HepG2 (cell line): Measurements from ENCODE around the gene CDKN3. TPM values are rescaled to one million over a fixed set of nuclear protein-coding genes. Genes with fewer than 3 reads are reported as not detected.
A peak's percentile ranks its signal among the peaks of the same experiment; 100 is the strongest.

Experiments
- DMAP1 ChIP-seq: IDR thresholded peaks from 2 replicates; pipeline ENCODE4 v1.6.1; 2016
- MXI1 ChIP-seq: IDR thresholded peaks from 3 replicates; pipeline ENCODE4 v1.6.1; 2012; ENCODE audit warnings: low read depth, low read length, inconsistent platforms, borderline replicate concordance
- RAD21 ChIP-seq: fragments of 450-650 bp; formaldehyde crosslinking; IDR thresholded peaks from 2 replicates; pipeline ENCODE4 v1.5.0; 2020; ENCODE audit warnings: mild to moderate bottlenecking
- ZNF17 ChIP-seq: sonication (generic); formaldehyde crosslinking; IDR thresholded peaks from 2 replicates; pipeline ENCODE4 v1.5.0; 2020; ENCODE audit warnings: mild to moderate bottlenecking, missing genetic modification reagents
- ZNF317 ChIP-seq: sonication (generic); formaldehyde crosslinking; IDR thresholded peaks from 2 replicates; pipeline ENCODE4 v1.5.0; 2020; ENCODE audit warnings: mild to moderate bottlenecking, missing genetic modification reagents
- ZNF720 ChIP-seq: sonication (generic); formaldehyde crosslinking; IDR thresholded peaks from 2 replicates; pipeline ENCODE4 v1.4.0; 2020; ENCODE audit warnings: missing genetic modification reagents
- polyA plus RNA-seq, 8 experiments: library from polyadenylated mRNA; depleted of rRNA in 3 of 8; stranded (reverse) in 7 of 8; unstranded in 1 of 8; fragments of >200 nt; fragmentation: Illumina TruSeq in 4 of 8; extraction: Trizol in 4 of 8; gene quantifications; 2 replicates each; pipeline versions ENCODE4 v1.2.1 to v1.2.3, GENCODE V29; 2011 to 2016; ENCODE audit warnings: low read depth in 4 of 8, missing spikeins in 1 of 8, mixed read lengths in 1 of 8; ENCODE audit not compliant: insufficient read depth in 1 of 8
- total RNA-seq, 5 experiments: library from RNA; depleted of rRNA; stranded (reverse); fragments of >200 nt; fragmentation: Illumina TruSeq; extraction: Trizol; gene quantifications; 2 replicates each; pipeline ENCODE4 v1.2.3, GENCODE V29; 2016; ENCODE audit warnings: low read depth in 1 of 5
- TF ChIP-seq, protein P1 (sequence below): IDR thresholded peaks from 2 replicates; pipeline ENCODE4 v1.6.1; 2012; ENCODE audit warnings: low read depth, low read length, improper control_type of control experiment
- TF ChIP-seq, protein P2 (sequence below): sonication (generic); formaldehyde crosslinking; IDR thresholded peaks from 2 replicates; pipeline ENCODE4 v1.5.0; 2020; ENCODE audit warnings: missing genetic modification reagents
- TF ChIP-seq, protein P3 (sequence below): sonication (generic); formaldehyde crosslinking; IDR thresholded peaks from 2 replicates; pipeline ENCODE4 v1.8.1; 2023; ENCODE audit warnings: mild to moderate bottlenecking, inconsistent platforms, moderate library complexity, missing genetic modification reagents, borderline replicate concordance
- TF ChIP-seq, protein P4 (sequence below): sonication (generic); formaldehyde crosslinking; IDR thresholded peaks from 2 replicates; pipeline ENCODE4 v1.5.0; 2020; ENCODE audit warnings: mild to moderate bottlenecking, missing genetic modification reagents, borderline replicate concordance
- TF ChIP-seq, protein P5 (sequence below): sonication (generic); formaldehyde crosslinking; IDR thresholded peaks from 2 replicates; pipeline ENCODE4 v1.8.1; 2023; ENCODE audit warnings: mild to moderate bottlenecking, missing genetic modification reagents
- TF ChIP-seq, protein P6 (sequence below): sonication (generic); formaldehyde crosslinking; IDR thresholded peaks from 2 replicates; pipeline ENCODE4 v1.4.0; 2020; ENCODE audit warnings: mild to moderate bottlenecking, missing genetic modification reagents

CDKN3 gene
- total and polyA plus RNA-seq, 2 of the 13 experiments (the other 11 are each of a cell fraction or from before 2014, with no cell fraction given): 63.0 to 88.9 TPM

DNA sequence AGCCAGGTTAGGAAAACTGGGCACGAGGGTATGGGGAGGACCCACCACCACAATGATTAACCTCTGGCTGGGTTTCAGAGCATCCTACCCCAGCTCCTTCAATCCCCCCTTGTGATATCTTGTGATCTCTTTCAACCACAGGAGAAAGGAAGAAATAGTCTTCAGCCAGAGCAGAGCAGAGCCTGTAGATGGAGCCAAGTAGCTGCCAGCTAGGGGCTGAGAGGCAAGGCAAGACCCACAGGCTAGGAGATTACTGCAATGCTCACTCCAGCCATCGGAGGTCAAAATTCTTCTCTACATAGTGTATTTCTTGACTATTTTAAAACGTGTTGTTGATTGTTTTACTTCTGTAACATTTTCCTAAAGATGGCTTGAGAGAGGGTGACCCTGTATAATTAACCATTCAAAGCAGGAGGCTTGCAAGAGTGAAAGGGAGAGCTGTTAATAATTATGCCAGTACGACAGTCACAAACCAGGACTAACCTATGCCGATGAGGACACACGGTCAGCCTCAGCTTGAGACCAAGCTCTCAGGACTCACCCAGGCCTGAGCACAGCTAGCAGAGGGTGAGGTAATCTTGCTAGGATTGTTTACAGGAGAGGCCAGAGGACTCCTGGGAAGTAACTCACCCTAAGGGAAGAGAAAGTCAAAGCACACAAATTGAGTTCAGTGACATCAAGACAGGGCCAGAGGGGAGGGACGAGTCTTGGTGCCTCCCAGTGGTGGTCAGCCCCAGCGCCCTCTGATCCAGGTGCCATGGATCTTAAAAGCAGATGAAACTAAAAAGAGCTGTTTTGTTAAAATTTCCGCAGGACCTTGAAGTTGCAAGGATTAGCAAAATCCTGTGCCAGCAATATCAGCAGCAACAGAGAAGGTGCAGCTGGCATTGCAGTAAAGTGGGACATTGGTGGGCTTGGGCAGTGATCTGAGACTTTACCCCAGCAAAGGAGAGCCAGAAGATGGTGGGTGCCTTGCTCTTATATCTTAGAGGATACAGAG lies 29.8 kb upstream of the CDKN3 start (continued):
- TF ChIP-seq, protein P1, sequence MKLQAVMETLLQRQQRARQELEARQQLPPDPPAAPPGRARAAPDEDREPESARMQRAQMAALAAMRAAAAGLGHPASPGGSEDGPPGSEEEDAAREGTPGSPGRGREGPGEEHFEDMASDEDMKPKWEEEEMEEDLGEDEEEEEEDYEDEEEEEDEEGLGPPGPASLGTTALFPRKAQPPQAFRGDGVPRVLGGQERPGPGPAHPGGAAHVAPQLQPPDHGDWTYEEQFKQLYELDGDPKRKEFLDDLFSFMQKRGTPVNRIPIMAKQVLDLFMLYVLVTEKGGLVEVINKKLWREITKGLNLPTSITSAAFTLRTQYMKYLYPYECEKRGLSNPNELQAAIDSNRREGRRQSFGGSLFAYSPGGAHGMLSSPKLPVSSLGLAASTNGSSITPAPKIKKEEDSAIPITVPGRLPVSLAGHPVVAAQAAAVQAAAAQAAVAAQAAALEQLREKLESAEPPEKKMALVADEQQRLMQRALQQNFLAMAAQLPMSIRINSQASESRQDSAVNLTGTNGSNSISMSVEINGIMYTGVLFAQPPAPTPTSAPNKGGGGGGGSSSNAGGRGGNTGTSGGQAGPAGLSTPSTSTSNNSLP: 0 out of 2 replicates have a peak, but pooled peaks have one; percentile 18
- TF ChIP-seq, protein P2, sequence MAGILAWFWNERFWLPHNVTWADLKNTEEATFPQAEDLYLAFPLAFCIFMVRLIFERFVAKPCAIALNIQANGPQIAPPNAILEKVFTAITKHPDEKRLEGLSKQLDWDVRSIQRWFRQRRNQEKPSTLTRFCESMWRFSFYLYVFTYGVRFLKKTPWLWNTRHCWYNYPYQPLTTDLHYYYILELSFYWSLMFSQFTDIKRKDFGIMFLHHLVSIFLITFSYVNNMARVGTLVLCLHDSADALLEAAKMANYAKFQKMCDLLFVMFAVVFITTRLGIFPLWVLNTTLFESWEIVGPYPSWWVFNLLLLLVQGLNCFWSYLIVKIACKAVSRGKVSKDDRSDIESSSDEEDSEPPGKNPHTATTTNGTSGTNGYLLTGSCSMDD (CRISPR knock-in tag): no peak
- TF ChIP-seq RAD21 (CRISPR knock-in tag) (peak; percentile 50), ZNF17 (CRISPR knock-in tag) (no peak), MXI1 (0 out of 3 replicates have a peak, but pooled peaks have one; percentile 10), ZNF720 (CRISPR knock-in tag) (no peak), DMAP1 (CRISPR knock-in tag) (peak; percentile 56), ZNF317 (CRISPR knock-in tag) (0 out of 2 replicates have a peak, but pooled peaks have one; percentile 29)
- TF ChIP-seq, protein P3, sequence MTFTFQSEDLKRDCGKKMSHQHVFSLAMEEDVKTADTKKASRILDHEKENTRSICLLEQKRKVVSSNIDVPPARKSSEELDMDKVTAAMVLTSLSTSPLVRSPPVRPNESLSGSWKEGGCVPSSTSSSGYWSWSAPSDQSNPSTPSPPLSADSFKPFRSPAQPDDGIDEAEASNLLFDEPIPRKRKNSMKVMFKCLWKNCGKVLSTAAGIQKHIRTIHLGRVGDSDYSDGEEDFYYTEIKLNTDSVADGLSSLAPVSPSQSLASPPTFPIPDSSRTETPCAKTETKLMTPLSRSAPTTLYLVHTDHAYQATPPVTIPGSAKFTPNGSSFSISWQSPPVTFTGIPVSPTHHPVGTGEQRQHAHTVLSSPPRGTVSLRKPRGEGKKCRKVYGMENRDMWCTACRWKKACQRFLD: no peak
- TF ChIP-seq, protein P4, sequence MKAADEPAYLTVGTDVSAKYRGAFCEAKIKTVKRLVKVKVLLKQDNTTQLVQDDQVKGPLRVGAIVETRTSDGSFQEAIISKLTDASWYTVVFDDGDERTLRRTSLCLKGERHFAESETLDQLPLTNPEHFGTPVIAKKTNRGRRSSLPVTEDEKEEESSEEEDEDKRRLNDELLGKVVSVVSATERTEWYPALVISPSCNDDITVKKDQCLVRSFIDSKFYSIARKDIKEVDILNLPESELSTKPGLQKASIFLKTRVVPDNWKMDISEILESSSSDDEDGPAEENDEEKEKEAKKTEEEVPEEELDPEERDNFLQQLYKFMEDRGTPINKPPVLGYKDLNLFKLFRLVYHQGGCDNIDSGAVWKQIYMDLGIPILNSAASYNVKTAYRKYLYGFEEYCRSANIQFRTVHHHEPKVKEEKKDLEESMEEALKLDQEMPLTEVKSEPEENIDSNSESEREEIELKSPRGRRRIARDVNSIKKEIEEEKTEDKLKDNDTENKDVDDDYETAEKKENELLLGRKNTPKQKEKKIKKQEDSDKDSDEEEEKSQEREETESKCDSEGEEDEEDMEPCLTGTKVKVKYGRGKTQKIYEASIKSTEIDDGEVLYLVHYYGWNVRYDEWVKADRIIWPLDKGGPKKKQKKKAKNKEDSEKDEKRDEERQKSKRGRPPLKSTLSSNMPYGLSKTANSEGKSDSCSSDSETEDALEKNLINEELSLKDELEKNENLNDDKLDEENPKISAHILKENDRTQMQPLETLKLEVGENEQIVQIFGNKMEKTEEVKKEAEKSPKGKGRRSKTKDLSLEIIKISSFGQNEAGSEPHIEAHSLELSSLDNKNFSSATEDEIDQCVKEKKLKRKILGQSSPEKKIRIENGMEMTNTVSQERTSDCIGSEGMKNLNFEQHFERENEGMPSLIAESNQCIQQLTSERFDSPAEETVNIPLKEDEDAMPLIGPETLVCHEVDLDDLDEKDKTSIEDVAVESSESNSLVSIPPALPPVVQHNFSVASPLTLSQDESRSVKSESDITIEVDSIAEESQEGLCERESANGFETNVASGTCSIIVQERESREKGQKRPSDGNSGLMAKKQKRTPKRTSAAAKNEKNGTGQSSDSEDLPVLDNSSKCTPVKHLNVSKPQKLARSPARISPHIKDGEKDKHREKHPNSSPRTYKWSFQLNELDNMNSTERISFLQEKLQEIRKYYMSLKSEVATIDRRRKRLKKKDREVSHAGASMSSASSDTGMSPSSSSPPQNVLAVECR (CRISPR knock-in tag): peak; percentile 17; the same call in 1 of the 2 replicates
- TF ChIP-seq, protein P5, sequence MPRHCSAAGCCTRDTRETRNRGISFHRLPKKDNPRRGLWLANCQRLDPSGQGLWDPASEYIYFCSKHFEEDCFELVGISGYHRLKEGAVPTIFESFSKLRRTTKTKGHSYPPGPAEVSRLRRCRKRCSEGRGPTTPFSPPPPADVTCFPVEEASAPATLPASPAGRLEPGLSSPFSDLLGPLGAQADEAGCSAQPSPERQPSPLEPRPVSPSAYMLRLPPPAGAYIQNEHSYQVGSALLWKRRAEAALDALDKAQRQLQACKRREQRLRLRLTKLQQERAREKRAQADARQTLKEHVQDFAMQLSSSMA (CRISPR knock-in tag): 0 out of 2 replicates have a peak, but pooled peaks have one; percentile 1
- TF ChIP-seq, protein P6, sequence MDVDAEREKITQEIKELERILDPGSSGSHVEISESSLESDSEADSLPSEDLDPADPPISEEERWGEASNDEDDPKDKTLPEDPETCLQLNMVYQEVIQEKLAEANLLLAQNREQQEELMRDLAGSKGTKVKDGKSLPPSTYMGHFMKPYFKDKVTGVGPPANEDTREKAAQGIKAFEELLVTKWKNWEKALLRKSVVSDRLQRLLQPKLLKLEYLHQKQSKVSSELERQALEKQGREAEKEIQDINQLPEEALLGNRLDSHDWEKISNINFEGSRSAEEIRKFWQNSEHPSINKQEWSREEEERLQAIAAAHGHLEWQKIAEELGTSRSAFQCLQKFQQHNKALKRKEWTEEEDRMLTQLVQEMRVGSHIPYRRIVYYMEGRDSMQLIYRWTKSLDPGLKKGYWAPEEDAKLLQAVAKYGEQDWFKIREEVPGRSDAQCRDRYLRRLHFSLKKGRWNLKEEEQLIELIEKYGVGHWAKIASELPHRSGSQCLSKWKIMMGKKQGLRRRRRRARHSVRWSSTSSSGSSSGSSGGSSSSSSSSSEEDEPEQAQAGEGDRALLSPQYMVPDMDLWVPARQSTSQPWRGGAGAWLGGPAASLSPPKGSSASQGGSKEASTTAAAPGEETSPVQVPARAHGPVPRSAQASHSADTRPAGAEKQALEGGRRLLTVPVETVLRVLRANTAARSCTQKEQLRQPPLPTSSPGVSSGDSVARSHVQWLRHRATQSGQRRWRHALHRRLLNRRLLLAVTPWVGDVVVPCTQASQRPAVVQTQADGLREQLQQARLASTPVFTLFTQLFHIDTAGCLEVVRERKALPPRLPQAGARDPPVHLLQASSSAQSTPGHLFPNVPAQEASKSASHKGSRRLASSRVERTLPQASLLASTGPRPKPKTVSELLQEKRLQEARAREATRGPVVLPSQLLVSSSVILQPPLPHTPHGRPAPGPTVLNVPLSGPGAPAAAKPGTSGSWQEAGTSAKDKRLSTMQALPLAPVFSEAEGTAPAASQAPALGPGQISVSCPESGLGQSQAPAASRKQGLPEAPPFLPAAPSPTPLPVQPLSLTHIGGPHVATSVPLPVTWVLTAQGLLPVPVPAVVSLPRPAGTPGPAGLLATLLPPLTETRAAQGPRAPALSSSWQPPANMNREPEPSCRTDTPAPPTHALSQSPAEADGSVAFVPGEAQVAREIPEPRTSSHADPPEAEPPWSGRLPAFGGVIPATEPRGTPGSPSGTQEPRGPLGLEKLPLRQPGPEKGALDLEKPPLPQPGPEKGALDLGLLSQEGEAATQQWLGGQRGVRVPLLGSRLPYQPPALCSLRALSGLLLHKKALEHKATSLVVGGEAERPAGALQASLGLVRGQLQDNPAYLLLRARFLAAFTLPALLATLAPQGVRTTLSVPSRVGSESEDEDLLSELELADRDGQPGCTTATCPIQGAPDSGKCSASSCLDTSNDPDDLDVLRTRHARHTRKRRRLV (CRISPR knock-in tag): peak; percentile 99
